C4-2B (cell line): Measurements from ENCODE around the gene EPN2.
"Not testable (repeated sequence)": the region's sequence is repeated elsewhere in the genome, so short reads cannot be mapped to it uniquely, and the experiment has no call there.

Experiments
- CTCF ChIP-seq: fragments of 450-650 bp; conservative IDR thresholded peaks from 2 replicates; pipeline ENCODE4 v1.5.1; 2017; ENCODE audit warnings: mild to moderate bottlenecking
- ZFX ChIP-seq: fragments of 450-650 bp; IDR thresholded peaks from 2 replicates; pipeline ENCODE4 v1.6.1; 2017

- not testable (repeated sequence) for TF ChIP-seq CTCF, ZFX
These were observed 10.3 kb upstream of the EPN2 start for GRCh38 chr17:19226610-19227588.
